Activated T-cell treated with anti-CD3 and anti-CD28 coated beads for 1 hour (primary cell): ENCODE measurements around the gene IRF5.
"Not testable (repeated sequence)": the region's sequence is repeated elsewhere in the genome, so short reads cannot be mapped to it uniquely, and the experiment has no call there.

Experiments used
- DNase-seq: peaks from one replicate; pipeline ENCODE4 v3.0.0-alpha.2; 2020; ENCODE audit warnings: low read depth

The IRF5 gene

GRCh38 chr7:128938544-128939074 lies 882 bp downstream of the IRF5 start:
- no peak for DNase-seq

DNA sequence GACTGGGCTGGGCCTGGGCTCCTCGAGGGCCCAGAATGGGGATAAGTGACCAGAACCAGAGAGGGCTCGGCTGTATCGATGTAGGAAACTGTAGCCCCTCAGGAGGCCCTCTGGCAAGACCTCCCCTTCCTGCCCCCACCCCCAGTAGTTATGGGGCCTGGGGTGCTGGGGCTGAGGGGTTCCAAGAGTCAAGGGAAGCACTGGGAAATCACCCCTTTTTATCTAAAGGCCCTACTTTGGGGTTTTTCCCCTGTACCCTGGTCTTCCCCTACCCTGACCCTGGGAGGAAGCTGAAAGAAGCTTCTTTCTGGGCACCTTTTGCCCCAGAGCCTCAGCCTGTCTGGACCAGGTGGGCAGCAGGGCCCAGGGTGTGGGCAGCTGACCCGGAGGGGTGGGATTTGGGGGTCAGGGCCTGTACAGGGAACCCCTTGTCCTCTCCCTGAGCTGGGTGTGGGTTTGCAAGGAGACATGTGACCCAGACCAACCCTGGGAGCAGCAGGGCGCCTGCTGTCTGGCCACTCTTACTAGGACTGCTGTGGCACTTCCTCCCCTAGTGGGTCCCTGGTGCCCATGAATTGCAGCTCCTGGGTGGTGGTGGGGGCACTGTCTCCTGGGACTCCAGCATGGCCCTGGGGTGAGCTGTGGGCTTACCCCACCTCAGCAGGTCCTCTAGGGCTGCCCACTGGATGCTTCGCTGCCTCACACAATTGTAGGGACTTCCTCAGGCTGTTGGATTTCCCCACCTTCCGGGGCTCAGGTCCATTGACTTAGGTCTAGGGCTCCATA lies 1.5 kb downstream of the IRF5 start:
- DNase-seq = no peak

- no peak for DNase-seq
Observed at GRCh38 chr7:128939861-128940410, 2.2 kb downstream of the IRF5 start.

GRCh38 chr7:128940494-128941322 lies 3.0 kb downstream of the IRF5 start:
- DNase-seq = no peak

DNA sequence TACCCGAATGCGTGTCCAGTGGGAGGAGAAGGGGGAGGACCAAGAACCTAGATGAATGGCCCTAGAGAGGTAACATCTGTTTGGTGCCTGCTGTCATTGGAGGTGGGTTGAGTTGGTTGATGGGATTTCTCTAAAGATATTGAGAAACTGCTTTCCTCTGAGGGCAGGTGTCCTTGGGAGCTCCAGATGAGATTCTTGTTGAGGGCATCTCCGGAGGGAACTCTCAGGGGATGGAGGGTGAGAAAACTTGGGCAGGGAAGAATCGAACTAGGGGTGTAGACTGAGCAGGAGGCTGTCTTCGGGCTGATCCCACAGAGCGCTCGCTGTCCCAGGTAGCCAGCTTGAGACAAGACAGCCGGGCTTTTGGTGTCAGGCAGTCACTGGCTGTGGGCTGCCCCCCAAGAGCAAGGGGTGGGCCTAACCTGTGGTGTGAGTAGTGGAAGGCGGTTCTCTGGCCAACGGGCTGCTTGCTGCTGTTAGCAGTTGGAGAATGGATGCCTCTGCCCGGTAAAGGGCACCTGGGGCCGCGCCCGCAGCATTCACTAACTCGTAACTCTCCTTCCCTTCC lies 3.7 kb downstream of the IRF5 start:
- no peak for DNase-seq

DNA sequence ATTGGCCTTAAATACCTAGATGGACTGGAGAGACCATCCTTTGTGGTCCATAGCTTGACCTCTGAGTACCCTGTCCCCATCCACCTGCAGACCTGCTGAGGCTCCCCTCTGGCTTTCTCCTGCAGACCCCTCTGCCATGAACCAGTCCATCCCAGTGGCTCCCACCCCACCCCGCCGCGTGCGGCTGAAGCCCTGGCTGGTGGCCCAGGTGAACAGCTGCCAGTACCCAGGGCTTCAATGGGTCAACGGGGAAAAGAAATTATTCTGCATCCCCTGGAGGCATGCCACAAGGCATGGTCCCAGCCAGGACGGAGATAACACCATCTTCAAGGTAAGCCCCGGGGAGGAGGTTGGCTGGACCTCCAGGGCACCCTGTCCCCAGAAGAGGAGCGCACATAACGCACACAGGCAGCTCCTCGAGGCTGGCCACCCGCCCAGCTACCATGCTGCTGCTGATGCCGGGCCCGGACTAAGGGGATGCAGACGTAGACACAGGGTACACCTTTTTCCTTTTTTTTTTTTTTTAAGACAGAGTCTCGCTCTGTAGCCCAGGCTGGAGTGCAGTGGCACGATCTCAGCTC lies 4.3 kb downstream of the IRF5 start:
- DNase-seq = no peak

- not testable (repeated sequence) for DNase-seq
Observed at GRCh38 chr7:128943251-128943650, 5.5 kb downstream of the IRF5 start.

- DNase-seq = no peak
Observed at GRCh38 chr7:128944487-128945236, 6.9 kb downstream of the IRF5 start.

DNA sequence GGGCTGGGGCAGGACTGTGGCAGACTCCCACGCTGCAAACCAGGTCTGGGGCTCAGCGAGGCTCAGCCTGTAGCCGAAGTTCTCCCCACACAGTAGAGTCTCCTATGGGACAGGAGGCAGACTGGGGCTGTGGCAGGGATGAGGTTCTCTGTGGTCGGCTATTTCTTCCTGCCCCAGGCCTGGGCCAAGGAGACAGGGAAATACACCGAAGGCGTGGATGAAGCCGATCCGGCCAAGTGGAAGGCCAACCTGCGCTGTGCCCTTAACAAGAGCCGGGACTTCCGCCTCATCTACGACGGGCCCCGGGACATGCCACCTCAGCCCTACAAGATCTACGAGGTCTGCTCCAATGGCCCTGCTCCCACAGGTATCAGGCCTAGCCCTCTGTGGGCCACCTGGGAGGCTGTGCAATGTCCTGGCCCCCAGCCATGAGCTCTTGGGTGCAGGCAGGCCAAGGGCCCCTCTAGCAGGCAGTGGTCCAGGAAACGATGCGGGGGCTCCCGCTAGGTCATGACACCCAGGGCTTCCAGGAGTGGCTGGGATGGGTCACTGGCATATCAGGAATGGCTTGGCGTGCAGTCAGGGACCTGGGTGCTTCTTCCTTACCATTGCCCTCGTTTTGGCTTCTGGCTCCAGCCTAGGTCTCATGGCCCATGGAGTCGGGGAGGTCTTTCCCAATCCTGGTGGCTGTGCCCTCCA lies 8.1 kb downstream of the IRF5 start:
- DNase-seq = no peak

- no peak for DNase-seq
Observed at GRCh38 chr7:128946936-128947830, 9.5 kb downstream of the IRF5 start.

DNA sequence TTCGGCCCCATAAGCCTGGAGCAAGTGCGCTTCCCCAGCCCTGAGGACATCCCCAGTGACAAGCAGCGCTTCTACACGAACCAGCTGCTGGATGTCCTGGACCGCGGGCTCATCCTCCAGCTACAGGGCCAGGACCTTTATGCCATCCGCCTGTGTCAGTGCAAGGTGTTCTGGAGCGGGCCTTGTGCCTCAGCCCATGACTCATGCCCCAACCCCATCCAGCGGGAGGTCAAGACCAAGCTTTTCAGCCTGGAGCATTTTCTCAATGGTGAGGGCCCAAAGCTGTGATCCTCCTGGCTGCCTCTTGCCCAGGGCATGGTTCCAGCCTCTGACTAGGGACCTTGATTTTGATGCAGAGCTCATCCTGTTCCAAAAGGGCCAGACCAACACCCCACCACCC lies 10.1 kb downstream of the IRF5 start:
- no peak for DNase-seq

GRCh38 chr7:128948312-128948973 lies 10.7 kb downstream of the IRF5 start:
- no peak for DNase-seq

- no peak for DNase-seq
Observed at GRCh38 chr7:128948976-128949760, 11.4 kb downstream of the IRF5 start.

DNA sequence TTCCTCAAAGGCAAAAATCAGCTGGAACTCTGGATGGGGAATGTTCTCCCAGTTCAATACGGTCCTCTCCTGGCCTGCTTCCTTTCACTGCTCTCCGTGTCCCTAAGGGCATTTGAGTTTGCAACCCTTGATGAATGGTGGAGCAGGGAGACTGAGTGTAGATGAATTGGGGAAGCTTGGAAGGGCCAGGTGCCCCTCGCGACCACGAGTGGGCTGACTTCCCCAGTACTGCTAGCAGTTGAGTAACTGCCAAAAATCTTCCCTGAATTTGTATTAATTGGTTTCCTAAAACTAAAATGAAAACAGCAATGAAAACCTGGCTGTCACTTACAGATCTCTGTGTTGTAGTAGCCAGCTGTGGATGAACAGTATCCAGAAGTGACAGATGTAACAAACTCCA lies 13.6 kb downstream of the IRF5 start:
- DNase-seq = no peak

DNA sequence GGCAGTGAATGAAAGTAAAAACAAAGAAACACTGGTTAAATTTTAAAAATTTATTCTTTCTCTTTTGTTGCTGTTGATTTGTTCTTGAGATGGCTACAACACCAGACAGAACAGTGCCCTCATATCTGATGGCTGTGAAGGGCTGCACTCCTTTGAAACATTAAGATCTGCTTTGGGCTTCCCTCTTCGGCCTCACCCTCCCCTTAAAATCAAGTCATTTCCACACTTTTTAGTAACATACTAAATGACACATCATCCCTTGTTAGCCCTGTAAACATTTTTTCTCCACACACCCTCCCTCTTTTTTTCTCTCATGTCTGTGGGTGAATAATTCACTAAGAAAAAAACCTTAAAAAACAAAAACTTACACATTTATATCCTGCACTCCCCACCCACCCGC lies 16.4 kb downstream of the IRF5 start:
- DNase-seq = no peak

GRCh38 chr7:128954830-128955802 lies 17.4 kb downstream of the IRF5 start:
- no peak for DNase-seq

GRCh38 chr7:128955981-128956380 lies 18.3 kb downstream of the IRF5 start:
- no peak for DNase-seq
